T-helper 1 cell treated with Interleukin-12 subunit alpha and Interleukin-12 subunit beta and Interleukin-4 antibody, amounts not matched to agents 30 ng/mL and 1 ng/mL, for 36 hours (primary cell): ENCODE measurements around the gene KIDINS220. TPM values are rescaled to one million over a fixed set of nuclear protein-coding genes. Genes with fewer than 3 reads are reported as not detected.

Source experiments
- intact Hi-C: fragments of 100-400 bp; cut with micrococcal nuclease; formaldehyde crosslinking; loops from one replicate; pipeline ENCODE4 v1.15.1; 2024
- total RNA-seq: library from RNA; stranded (reverse); gene quantifications from 2 replicates; pipeline ENCODE4 v1.2.3, GENCODE V29; 2022

Gene KIDINS220
- total RNA-seq = 31.9 and 36.7 TPM in 2 replicates

GRCh38 chr2:8836971-8837794, at the start of gene KIDINS220:
KIDINS220 (minus strand) TSS chr2:8837613; CDS start chr2:8827093, 10,520 bp downstream.
- intact Hi-C loops = loop anchor here (1.0 to 5.0 kb wide), 8 partner anchors 32 to 1976 kb away; partner anchors contain the start of genes ADAM17, HPCAL1 and PDIA6

- intact Hi-C loops = no loop called here
Measured at GRCh38 chr2:8886876-8887275, 49.5 kb upstream of the KIDINS220 start.

- intact Hi-C loops = no loop called here
Measured at GRCh38 chr2:8886202-8886518, 48.7 kb upstream of the KIDINS220 start.

- intact Hi-C loops = no loop called here
Measured at GRCh38 chr2:8885449-8886201, 48.2 kb upstream of the KIDINS220 start.

- intact Hi-C loops = no loop called here
Measured at GRCh38 chr2:8884812-8885211, 47.4 kb upstream of the KIDINS220 start.

- intact Hi-C loops = no loop called here
Measured at GRCh38 chr2:8882094-8882493, 44.7 kb upstream of the KIDINS220 start.

GRCh38 chr2:8877894-8878293, 40.5 kb upstream of the KIDINS220 start:
- intact Hi-C loops = loop anchor here (10.0 kb wide), 1 partner anchor 107 kb away; no protein-coding TSS in a partner anchor

- intact Hi-C loops = loop anchor here (10.0 kb wide), 1 partner anchor 107 kb away; no protein-coding TSS in a partner anchor
Measured at GRCh38 chr2:8877332-8877731, 39.9 kb upstream of the KIDINS220 start.

- intact Hi-C loops = loop anchor here (10.0 kb wide), 1 partner anchor 108 kb away; no protein-coding TSS in a partner anchor
Measured at GRCh38 chr2:8876628-8877027, 39.2 kb upstream of the KIDINS220 start.

- intact Hi-C loops = loop anchor here (1.0 to 10.0 kb wide), 3 partner anchors 112 to 266 kb away; no protein-coding TSS in a partner anchor
Measured at GRCh38 chr2:8872821-8873432, 35.5 kb upstream of the KIDINS220 start.

GRCh38 chr2:8870441-8870840, 33.0 kb upstream of the KIDINS220 start:
- intact Hi-C loops = loop anchor here (10.0 kb wide), 1 partner anchor 114 kb away; no protein-coding TSS in a partner anchor

- intact Hi-C loops = no loop called here
Measured at GRCh38 chr2:8867363-8867762, 29.9 kb upstream of the KIDINS220 start.

GRCh38 chr2:8863331-8863953, 26.0 kb upstream of the KIDINS220 start:
- intact Hi-C loops = no loop called here

GRCh38 chr2:8862230-8862629, 24.8 kb upstream of the KIDINS220 start:
- intact Hi-C loops = no loop called here

- intact Hi-C loops = no loop called here
Measured at GRCh38 chr2:8861797-8862196, 24.4 kb upstream of the KIDINS220 start.

GRCh38 chr2:8860239-8860638, 22.8 kb upstream of the KIDINS220 start:
- intact Hi-C loops = no loop called here

- intact Hi-C loops = no loop called here
Measured at GRCh38 chr2:8858910-8859309, 21.5 kb upstream of the KIDINS220 start.

GRCh38 chr2:8858264-8858663, 20.9 kb upstream of the KIDINS220 start:
- intact Hi-C loops = no loop called here

GRCh38 chr2:8857709-8858108, 20.3 kb upstream of the KIDINS220 start:
- intact Hi-C loops = no loop called here

- intact Hi-C loops = no loop called here
Measured at GRCh38 chr2:8856176-8856575, 18.8 kb upstream of the KIDINS220 start.

- intact Hi-C loops = no loop called here
Measured at GRCh38 chr2:8855010-8855409, 17.6 kb upstream of the KIDINS220 start.
